ENCODE measurements around the gene PPARD.
"Not testable (repeated sequence)": the region's sequence is repeated elsewhere in the genome, so short reads cannot be mapped to it uniquely, and the experiment has no call there.

PPARD gene

DNA sequence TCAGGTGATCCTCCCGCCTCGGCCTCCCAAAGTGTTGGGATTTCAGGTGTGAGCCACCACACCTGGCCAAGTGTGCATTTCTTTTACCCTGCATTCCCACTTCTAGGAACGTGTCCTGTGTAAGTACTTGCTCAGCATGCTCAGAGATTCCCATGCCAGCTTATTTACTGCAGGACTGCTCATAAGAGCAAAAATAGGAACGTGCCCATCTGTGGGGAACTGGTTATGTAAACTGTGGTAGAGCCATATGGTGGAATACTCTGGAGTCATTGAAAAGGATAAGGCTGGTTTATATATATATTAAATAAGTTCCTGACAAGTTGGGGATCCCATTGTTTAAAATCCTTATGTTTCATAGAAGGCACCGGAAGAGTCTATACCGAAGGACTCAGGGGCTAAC lies 71.6 kb downstream of the PPARD start:
- no peak for DNase-seq

DNA sequence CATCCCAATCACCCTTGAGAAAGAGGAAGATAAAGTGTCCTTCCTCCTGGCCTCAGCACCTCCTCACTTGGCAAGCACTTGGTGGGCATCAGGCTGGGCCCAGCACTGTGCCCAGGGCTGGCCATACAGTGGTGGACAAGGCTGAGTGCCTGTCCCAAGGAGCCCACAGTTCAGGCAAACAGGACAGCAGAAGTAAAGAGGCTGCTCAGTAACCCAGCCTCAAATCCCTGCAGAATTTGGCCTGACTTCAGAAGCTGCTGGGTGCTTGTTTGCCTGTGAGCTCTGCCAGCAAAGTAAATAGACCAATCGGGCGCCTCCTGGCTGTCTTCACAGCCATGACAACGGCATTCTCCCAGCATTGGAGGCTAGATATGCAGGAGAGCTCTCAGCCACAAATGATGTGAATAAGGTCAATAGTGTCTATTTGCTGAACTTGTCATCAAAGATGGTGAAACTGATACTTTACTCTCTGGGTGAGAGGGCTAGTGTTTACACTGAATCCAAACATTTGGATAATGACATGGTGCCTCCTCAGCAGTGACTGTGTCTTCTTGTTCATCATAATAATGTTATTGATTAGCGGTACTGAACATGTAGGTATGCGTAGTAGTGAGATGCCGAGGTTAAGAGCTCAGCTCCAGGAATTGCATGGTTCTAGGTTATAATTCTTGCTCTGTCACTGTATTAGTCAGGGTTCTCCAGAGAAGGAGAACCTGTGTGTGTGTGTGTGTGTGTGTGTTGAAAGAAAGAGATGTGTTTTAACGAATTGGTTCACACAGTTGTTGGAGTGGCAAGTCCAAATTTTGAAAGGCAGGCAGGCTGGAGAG lies 72.9 kb downstream of the PPARD start:
- peak; percentile 70 for DNase-seq

DNA sequence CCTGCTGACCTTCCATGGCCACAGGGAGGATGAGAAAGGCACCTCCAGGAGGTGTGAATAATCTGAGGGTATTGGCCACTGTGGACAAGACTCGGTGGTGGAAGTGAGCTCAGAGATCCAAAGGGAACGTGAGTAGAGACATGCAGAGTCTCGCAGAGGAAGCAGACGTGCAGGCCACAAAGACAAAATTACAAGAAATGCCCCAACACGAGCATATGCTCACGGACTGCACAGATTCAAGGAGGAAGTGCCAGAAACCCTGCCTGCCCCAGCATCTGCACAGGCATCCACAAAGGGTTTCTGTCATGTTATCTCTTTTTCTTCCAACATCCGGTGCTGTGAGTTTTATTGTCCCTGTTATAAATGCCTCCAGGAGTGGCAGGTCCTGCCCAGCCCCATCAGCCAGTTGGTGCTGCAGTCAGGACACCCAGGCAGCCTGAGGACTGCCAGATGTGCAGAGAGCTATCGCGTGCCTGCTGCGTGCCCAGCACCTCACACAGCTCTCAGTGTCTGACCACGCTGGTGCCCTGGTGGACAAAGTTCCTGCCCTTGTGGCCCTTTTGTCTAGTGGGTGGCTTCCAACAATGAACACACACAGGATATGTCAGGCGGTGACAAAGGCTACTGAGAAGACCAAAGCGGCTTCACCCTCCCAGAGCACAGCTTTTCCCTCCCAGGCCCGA lies 75.8 kb downstream of the PPARD start:
- no peak for DNase-seq

DNA sequence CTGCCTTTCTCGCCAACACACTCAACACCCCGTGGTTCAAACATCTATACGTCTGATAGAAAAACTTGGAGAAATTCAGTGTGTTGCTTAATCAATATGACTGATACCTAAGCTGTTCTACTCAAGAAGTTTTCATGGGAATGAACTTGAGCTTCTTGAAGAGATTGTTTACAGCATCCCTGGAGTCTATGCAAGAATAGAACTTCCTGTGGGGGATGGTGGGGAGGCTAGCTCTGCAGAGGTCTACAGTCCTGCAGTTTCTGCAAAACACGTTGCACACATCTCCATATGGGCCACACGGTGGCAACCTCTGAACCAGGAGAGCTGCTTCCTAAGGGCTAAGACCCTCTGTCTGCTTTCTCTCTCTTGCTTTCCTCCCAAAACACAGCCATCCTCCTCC lies 77.1 kb downstream of the PPARD start:
- no peak for DNase-seq

DNA sequence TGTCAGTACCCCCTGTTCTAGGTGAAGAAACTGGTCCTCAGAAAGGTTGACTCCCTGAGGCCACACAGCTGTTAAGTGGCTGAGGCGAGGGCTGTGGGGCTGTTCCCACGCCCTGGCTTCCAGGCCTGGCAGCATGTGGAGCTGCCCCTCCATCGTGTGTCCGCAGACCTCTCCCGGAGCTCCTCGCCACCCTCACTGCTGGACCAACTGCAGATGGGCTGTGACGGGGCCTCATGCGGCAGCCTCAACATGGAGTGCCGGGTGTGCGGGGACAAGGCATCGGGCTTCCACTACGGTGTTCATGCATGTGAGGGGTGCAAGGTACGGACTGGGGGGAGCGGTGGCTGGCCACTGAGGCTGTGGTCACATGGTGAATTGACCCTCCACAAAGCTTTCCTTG lies 77.6 kb downstream of the PPARD start:
- no peak for DNase-seq

DNA sequence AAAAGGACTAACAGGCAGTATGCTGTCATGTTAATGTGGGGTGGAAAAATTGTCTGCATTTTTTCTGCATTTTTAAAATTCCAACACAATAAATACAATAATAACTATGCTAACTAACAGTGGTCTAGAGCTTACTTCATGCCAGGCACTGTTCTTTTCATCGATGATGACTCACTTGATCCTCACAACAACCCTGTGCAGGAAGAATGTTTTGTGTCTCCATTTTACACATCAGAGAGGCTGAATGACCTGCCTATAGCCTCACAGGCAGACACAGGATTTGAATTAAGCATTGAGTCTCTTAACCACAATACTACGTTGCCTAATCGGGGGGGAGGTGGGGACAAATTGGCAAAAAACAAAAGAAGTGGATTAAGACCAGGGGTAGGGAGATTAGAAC lies 82.9 kb downstream of the PPARD start:
- no peak for DNase-seq

DNA sequence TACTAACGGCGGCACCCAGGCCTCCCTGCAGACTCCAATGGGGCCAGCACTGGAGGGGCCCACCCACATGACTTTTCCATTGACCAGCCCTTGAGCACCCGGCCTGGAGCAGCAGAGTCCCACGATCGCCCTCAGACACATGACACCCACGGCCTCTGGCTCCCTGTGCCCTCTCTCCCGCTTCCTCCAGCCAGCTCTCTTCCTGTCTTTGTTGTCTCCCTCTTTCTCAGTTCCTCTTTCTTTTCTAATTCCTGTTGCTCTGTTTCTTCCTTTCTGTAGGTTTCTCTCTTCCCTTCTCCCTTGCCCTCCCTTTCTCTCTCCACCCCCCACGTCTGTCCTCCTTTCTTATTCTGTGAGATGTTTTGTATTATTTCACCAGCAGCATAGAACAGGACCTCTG lies 83.7 kb downstream of the PPARD start:
- DNase-seq, result no peak

DNA sequence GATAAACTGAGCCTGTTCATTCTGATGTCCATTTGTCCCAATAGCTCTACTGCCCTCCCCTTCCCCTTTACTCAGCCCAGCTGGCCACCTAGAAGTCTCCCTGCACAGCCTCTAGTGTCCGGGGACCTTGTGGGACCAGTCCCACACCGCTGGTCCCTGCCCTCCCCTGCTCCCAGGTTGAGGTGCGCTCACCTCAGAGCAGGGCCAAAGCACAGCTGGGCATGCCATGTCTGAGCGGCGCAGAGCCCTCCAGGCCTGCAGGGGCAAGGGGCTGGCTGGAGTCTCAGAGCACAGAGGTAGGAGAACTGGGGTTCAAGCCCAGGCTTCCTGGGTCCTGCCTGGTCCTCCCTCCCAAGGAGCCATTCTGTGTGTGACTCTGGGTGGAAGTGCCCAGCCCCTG lies 85.1 kb downstream of the PPARD start:
- no peak for DNase-seq

DNA sequence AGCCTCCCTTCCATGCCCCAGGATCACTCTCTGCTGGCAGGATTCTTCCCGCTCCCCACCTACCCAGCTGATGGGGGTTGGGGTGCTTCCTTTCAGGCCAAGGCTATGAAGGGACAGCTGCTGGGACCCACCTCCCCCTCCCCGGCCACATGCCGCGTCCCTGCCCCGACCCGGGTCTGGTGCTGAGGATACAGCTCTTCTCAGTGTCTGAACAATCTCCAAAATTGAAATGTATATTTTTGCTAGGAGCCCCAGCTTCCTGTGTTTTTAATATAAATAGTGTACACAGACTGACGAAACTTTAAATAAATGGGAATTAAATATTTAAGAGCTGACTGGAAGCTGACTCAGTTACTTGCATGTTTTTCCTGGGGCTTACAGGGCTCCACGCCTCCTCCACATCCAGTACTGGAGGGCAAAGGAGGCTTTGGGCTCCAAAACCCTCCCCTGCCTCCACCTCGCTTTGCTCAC lies 85.5 kb downstream of the PPARD start:
- DNase-seq, result no peak

DNA sequence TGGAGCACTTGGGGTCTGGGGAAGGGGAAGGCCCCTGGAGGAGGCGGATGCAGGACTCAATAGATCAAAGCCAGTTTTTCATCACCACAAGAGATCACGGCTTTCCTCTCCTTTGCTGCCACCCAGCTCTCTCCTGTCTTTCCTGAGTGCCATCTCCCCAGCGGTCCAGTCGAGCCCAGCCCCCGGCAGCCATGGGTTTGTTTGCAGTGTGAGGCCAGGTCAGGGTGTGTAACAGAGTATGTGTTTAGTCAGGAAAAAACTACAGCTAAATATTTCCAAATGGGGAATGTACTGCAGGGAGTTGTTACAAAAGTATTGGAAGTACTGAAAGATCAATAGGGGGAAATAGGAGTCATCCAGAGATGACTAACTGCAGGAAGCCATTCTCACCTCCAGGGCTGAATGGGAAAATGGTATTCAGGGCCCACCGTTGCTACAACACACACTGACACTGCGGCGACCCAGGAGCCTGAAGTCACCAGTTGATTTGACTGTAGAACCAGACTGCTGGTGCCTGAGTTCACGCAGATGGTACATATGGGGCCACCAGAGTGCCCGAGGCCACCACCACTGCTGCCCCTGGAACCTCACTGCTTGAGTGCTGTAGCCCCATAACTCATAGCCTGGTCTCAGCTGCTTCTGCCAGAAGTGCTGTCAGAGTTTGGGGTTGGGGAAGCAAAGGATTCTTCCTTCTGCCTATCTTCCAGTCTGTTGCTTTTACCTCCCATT lies 86.2 kb downstream of the PPARD start:
- no peak for DNase-seq

DNA sequence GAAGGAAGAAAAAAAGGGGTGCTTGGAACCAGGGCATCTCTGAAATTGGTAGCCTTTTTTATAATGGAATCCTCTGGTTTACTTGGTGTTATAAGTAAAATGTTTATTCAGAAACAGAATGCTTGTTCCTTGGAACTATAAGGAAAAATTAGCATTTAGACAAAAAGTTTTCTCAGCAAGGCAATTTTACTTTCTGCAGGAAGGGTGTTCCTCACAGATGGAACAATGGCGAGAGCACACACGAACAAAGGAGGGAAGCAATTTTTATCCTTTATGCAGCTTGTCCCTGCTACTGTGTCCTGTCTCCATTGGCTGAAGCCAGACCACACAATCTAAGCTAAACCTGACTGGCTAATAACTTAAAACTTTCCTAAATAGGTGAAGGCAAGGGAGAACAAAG lies 87.1 kb downstream of the PPARD start:
- DNase-seq, result no peak

DNA sequence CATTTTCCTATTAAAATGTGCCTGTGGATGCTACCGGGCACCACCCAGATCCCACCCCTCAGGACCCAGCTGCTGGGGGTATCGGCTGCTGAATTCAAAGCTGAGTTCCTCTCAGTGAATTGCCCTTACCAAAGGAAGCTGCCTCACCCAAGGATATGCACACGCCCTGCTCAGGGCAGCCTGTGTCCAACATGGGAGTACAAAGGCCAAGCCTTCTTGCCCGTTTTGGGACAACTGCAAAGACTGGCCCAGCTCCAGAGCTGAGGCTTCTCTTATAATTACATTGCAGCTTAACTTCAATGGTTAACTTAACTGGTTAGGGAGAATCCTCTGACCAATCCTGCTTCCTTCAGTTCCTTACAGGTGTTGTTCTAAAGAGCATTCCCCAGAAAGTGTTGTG lies 89.9 kb downstream of the PPARD start:
- no peak for DNase-seq

DNA sequence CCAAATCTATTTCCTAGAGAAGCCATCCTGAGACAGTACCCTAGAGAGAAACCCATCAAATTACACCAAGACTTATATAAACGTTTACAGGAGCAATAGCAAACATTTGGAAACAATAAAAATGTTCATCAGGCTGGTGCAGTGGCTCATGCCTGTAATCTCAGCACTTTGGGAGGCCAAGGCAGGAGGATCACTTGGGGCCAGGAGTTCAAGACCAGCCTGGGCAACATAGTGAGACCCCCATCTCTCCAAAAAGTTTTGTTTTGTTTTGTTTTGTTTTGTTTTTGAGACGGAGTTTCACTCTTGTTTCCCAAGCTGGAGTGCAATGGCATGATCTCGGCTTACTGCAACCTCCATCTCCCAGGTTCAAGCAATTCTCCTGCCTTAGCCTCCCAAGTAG lies 90.3 kb downstream of the PPARD start:
- DNase-seq, result not testable (repeated sequence)

DNA sequence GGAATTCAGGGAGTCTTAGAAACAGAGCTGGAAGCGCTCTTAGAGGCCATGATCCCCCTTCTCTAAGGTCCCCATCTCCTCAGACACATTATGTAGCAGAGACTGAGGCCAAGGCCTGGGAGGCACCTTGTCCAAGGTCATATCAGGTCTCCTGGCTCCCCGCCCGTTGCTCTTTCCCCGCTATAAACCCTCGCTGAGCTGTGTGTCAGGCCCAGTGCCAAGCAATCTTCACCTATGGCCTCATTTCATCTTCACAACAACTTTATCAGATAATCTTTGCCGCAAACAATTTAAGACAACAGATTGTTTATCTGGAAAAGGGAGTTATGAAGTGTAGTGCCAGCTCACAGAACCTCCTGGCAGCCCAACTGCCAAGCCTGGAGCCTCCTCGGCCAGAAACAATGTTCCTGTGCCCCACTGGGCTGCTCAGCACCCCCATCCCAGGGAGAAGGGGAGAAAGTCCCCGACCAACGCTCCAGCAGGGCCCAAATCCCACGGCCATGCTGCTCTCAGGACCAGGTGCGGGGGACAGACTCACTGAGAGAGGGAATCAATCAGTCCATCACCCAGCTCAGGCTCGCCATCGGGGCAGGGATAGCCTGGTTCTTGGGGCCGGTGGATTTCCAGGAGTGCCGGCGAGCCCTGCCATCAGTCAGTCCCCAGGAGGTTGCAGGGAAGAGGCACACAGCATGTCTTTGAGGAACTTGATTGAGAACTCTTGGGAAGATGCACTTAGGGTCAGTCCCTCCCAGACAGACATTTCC lies 92.9 kb downstream of the PPARD start:
- DNase-seq, result no peak

DNA sequence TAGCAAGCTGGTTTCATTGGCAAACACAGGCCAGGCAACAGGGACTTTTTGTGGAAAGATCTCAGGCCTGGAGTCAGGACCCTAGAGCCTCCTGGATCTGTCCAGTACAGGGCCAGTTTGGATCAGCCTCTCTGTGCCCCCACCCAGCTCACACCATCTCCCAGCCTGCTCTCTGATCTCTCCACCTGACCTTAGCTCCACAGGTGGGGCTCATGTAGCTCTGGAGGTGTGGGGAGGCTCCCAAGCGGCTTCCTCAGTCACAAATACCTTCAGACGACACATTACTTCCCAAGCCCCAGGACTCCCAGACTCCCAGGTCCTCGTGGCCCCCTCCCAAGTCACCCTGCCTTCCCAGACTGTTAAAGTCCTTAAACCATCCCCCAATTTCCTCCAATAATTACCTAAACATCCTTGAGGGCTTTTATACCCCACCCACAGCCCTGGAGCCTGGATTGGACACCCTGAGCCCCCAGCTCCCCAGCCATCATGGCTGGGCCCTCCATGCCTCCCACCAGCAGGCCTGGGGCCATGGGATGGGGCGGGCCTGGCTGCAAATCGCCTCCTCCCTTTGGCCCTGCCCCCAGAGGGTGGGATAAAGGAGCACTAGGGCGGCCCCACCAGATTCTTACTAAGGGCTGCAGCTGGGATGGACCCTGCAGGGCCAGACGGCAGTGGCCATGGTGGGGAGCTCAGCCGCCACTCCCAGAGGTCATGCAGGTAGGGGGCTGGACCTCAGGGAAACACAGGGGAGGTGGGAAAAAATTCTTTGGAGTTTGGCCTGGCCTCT lies 93.9 kb downstream of the PPARD start:
- DNase-seq, result no peak

DNA sequence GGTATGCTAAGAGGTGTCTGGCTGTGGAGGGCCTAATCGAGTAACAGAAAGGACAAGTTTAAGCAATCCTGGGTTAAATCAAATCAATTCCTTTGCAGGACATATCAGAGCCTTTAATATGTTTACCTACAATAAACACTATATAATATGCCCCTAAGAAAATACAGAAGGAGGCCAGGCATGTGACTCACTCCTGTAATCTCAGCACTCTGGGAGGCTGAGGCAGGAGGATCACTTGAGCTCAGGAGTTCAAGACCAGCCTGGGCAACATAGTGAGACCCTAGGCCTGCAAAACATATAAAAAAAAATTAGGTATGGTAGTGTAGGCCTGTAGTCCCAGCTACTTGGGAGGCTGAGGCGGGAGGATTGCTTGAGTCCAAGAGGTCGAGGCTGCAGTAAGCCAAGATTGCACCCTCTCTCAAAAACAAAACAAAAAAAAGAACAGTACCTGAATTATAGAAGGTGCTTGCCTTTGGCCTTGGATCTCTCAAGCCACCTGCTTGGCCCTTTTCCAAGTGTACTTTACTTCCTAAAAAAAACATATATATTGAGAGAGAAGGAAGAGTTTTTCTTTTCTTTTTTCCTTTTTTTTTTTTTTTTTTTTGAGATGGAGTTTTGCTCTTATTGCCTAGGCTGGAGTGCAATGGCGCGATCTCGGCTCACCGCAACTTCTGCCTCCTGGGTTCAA lies 96.2 kb downstream of the PPARD start:
- not testable (repeated sequence) for DNase-seq

DNA sequence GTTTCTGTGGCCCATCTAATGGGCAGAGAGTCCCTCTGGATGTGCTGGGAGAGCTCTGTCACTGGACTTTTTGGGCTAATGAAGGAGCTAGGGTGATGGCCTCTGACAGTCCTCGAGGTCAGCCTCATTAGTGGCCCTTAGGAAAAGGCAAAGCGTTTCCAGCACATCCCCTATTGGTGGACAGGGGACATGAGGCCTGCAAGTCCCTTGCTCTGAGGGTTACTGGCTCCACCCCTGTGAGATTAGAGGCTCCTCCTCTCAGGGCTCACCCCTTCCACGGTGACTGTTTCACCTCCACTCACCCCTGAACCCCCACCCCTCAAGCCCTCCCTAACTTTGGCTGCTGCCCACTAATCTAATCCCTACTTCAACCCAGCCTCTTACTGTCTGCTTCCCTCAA lies 97.0 kb downstream of the PPARD start:
- no peak for DNase-seq

DNA sequence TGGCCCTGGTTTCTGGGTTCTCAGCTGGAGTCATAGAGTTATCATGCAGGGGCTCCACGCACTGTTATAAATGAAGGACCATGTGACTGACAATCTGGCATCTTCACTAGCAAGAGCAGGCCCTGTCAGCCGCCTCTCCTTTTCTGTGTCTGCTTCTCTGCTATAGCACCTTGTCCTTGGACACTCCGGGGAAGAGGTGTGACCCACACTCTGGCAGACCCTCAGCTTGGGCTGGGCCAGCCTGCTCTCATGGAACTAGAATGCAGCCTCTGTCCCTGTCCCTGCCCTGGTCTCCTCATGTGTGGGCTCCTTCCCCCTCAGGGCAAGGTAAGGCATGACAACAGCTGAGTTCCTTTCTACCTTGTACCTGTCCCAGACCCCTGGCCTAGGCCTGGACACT lies 98.8 kb downstream of the PPARD start:
- DNase-seq, result no peak

DNA sequence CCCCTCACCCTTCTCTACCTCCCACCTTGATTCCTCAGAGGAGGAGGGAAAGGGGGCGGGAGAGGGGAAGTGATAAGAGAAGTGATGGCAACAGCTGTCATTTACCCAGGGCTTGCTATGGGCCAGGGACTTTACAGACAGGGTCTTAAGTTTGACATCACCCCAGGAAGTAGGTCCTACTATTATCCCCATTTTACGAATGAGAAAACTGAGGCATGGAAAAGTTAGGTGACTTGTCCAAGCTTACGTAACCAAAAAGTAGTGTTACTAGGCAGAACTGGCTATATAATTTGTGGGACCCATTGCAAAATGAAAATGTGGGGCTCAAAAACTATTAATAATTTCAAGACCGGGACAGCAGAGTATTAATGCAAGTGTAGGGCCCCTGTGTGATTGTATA lies 99.3 kb downstream of the PPARD start:
- DNase-seq, result no peak

DNA sequence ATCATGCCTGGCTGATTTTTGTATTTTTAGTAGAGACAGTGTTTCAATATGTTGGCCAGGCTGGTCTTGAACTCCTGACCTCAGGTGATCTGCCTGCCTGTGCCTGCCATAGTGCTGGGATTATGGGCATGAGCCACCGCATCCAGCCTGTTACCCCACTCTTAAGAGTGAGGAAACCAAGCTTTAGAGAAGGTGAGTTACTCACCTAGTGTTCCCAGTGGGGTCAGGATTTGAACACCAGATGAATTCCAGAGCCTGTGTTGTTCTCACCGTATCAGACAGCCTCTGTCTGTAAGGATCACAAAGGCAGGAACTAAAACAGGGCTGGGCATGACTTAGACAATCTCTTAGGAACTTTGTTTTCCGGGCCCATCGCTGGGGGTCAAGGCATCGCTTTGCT lies 100.3 kb downstream of the PPARD start:
- no peak for DNase-seq

DNA sequence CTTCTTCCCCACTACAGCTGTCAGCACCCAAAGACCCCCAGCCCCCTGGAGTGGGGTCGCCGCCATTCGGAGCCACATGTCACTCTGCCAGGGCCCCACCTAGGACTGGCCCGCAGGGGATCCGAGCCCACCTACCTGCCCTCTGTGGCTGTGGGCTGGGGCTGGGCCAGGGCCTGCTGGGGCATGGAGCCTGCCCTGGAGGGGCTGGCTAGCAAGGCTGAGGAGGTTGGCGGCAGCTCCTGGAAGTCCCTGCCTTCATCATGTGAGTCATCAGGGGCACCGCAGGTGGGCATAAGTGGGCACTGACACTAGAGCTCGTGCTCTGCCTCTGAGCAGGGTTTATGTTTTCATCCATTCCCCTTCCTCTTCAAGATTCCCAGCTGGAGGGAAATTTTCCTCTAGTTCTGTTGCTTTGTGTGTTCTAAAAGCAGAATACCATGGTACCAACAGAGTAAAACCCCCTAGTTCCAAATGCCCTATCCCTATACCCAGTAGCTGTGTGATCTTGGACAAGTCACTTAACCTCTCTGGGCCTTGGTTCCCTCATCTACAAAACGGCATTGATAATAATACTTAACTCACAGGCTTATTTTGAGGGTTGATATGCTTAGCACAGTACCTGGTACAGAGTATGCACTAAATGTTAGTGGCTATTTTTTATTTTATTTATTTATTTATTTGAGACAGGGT lies 101.1 kb downstream of the PPARD start:
- no peak for DNase-seq
